HFFc6 (cell line): Measurements from ENCODE around the gene PROM1. TPM values are rescaled to one million over a fixed set of nuclear protein-coding genes. Genes with fewer than 3 reads are reported as not detected.

ENCODE experiments used
- DNase-seq: peaks from one replicate; pipeline ENCODE4 v3.0.0-alpha.2; 2018
- H3K27ac Mint-ChIP-seq: 2 replicates; pipeline ENCODE4 v1.8.0; 2020; ENCODE audit warnings: mild to moderate bottlenecking, mixed read lengths
- H3K27me3 Mint-ChIP-seq: 2 replicates; pipeline ENCODE4 v1.8.0; 2021; ENCODE audit warnings: mild to moderate bottlenecking, moderate library complexity, mixed read lengths; ENCODE audit not compliant: insufficient read depth
- H3K36me3 Mint-ChIP-seq: 2 replicates; pipeline ENCODE4 v1.8.0; 2021; ENCODE audit warnings: low read depth, mixed read lengths
- H3K4me1 Mint-ChIP-seq: 2 replicates; pipeline ENCODE4 v1.8.0; 2020; ENCODE audit warnings: low read depth, mixed read lengths
- H3K4me3 Mint-ChIP-seq: 2 replicates; pipeline ENCODE4 v1.8.0; 2020; ENCODE audit warnings: mild to moderate bottlenecking, moderate library complexity, mixed read lengths
- H3K9me3 Mint-ChIP-seq: 2 replicates; pipeline ENCODE4 v1.8.0; 2020; ENCODE audit warnings: mild to moderate bottlenecking, mixed read lengths
- CTCF ChIP-seq: fragments of 200-600 bp; sonication (generic); IDR thresholded peaks from 2 replicates; pipeline ENCODE4 v1.5.0; 2021; ENCODE audit warnings: antibody characterized with exemption, mild to moderate bottlenecking
- total RNA-seq, 6 experiments: library from RNA; stranded (reverse); fragmentation: NEBNext Ultra II Directional; extraction: Animal tissue kit (Norgen Biotek cat#: 25700); gene quantifications; 2 replicates in 1 of 6; 3 replicates in 5 of 6; pipeline ENCODE4 v1.2.3, GENCODE V29; 2021

PROM1 gene
- total RNA-seq, 6 experiments from 2014 or later: 0.28 TPM; not detected in 5

DNA sequence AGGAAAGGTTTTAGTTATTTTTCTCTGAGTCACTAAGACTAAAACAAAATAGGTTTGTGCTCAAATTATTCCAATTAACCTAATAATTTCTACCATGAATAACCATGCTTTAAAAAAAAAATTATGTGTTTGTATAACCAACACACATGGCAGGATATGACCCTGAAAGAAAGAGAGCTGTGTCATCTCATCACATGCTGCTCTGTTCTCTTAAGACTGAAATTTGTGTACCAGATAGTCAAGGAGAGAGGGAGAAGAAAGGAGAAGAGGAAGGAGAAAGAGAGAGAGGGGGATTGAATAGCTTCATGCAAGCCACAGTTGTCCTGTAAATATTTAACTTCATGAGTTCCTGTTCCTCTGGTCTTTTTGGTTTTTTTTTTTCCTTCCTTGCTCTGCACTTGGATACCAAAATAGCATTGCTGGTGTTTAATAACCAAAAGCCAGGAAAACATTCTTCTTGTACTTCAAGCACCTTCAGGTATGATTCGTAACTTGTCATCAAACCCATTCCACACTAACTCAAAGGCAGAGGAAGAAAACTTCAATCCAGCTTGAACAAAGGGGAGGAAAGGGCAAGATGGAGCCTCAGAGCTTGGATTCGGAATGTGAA lies 6.4 kb upstream of the PROM1 start:
- Mint-ChIP-seq H3K4me1 (no peaks in the 10 kb centered on the region), H3K27me3 (peaks cover 30% of the 10 kb centered on the region), H3K36me3 (no peaks in the 10 kb centered on the region), H3K9me3 (no peaks in the 10 kb centered on the region), H3K27ac (no peak overlapping the region), H3K4me3 (no peak overlapping the region)
- TF ChIP-seq CTCF: no peak
- DNase-seq: no peak

DNA sequence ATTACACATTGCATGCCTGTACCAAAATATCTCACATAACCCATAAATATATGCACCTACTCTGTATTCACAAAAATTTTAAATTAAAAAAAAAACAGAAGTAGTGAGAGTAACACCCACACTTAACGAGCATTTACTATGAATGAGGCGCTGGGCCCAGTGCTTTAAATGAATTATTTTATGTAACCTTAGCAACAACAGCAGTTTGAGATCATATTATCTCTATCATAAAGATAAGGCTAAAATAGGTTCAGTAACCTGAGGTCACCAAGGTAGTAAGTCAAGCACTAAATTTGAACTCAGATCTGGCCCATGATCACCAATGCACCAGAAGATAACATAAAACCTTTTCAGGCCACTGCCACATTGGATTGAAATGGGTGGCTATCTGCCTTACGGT lies 5.3 kb upstream of the PROM1 start:
- TF ChIP-seq CTCF: no peak
- no peaks in the 10 kb centered on the region for H3K4me1 Mint-ChIP-seq
- no peak for DNase-seq
- H3K9me3 Mint-ChIP-seq: no peaks in the 10 kb centered on the region
- no peak overlapping the region for H3K27ac Mint-ChIP-seq
- H3K36me3 Mint-ChIP-seq: no peaks in the 10 kb centered on the region
- peaks cover 36% of the 10 kb centered on the region for H3K27me3 Mint-ChIP-seq
- no peak overlapping the region for H3K4me3 Mint-ChIP-seq

GRCh38 chr4:16088601-16089000 lies 4.8 kb upstream of the PROM1 start:
- H3K4me3 Mint-ChIP-seq: no peak overlapping the region
- H3K4me1 Mint-ChIP-seq: no peaks in the 10 kb centered on the region
- no peaks in the 10 kb centered on the region for H3K9me3 Mint-ChIP-seq
- H3K27ac Mint-ChIP-seq: no peak overlapping the region
- DNase-seq: no peak
- peaks cover 39% of the 10 kb centered on the region for H3K27me3 Mint-ChIP-seq
- H3K36me3 Mint-ChIP-seq: no peaks in the 10 kb centered on the region
- TF ChIP-seq CTCF: no peak

- TF ChIP-seq CTCF: no peak
- Mint-ChIP-seq H3K27me3 (peaks cover 50% of the 10 kb centered on the region), H3K4me3 (no peak overlapping the region), H3K4me1 (no peaks in the 10 kb centered on the region), H3K9me3 (no peaks in the 10 kb centered on the region), H3K27ac (no peak overlapping the region), H3K36me3 (no peaks in the 10 kb centered on the region)
- DNase-seq: no peak
Observed at GRCh38 chr4:16085822-16086221, 2.0 kb upstream of the PROM1 start.

- no peak for DNase-seq
- H3K9me3 Mint-ChIP-seq: no peaks in the 10 kb centered on the region
- no peaks in the 10 kb centered on the region for H3K4me1 Mint-ChIP-seq
- peaks cover 58% of the 10 kb centered on the region for H3K27me3 Mint-ChIP-seq
- H3K4me3 Mint-ChIP-seq: no peak overlapping the region
- TF ChIP-seq CTCF: no peak
- no peaks in the 10 kb centered on the region for H3K36me3 Mint-ChIP-seq
- no peak overlapping the region for H3K27ac Mint-ChIP-seq
Observed at GRCh38 chr4:16082426-16083240, 1.2 kb downstream of the PROM1 start.
